OCI-M1 (cell line): ENCODE results near the gene ACTR8.

ENCODE experiments used
- DNase-seq: peaks from one replicate; lab custom pipeline; 2025; lab: John Stamatoyannopoulos, UW

ACTR8 gene

DNA sequence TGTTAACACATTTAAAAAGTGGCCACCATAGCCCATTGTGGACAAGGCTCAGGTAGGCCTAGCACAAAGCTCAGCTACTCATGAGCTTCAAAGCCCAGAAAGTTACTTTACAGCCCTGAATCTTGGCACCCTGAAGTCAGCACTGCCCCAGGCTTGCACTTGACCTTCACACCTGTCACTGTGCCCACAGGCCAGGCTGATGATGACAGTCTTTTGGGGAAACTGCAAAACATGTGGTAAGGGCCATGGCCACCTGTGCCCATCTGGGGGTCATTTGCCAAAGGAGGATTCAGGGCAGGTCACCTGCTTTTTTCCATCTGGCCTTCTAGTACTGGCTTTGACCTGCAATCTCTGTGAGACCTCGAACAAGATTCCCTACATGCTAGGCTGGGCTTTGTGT, 46.7 kb downstream of the ACTR8 start:
- no peak for DNase-seq

GRCh38 chr3:53834429-53835095, 47.4 kb downstream of the ACTR8 start:
- DNase-seq: no peak

GRCh38 chr3:53833700-53834099, 48.3 kb downstream of the ACTR8 start:
- DNase-seq: no peak

DNA sequence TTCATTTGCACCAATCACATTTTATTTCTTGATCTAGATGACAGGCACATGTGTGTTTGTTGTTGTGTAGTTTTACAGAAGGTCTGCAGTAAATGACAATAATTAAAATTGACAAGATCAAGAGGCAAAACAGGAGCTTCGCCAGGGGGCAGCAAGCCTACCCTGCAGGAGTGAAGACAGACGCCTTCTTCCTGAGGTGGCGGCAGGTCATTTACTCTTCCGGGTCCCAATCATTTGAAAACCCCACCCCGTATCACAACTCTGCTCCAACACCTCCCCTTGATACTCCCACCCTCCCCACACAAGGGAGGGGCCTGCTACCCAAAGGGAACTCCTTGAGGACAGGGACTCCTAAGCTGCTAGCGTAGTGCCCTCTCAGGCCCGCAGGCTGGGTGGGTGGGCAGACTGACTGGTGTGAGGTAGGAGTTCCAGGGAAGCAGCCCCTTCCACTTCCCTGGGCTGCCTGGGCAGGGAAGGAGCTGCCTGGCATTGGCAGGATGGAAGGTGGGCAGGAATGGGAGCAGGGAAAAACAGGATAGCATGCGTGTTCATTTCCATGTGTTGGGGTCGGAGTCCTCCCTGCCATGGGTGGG, 48.8 kb downstream of the ACTR8 start:
- DNase-seq: no peak

GRCh38 chr3:53830944-53831343, 51.0 kb downstream of the ACTR8 start:
- no peak for DNase-seq

GRCh38 chr3:53829605-53830004, 52.3 kb downstream of the ACTR8 start:
- no peak for DNase-seq

DNA sequence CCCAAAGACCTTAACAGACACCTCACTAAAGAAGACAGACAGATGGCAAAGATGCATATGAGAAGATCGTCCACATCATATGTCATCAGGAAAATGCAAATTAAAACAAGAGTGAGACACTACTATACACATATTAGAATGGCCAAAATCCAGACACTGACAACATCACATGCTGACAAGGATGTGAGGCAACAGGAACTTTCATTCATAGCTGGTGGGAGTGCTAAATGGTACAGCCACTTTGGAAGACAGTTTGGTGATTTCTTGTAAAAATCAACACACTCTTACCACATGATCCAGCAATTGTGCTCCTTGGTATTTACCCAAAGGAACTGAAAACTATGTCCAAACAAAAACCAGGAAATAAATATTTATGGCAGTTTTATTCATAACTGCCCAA, 53.4 kb downstream of the ACTR8 start:
- DNase-seq: no peak

GRCh38 chr3:53826048-53826447, 55.9 kb downstream of the ACTR8 start:
- DNase-seq: no peak

GRCh38 chr3:53824795-53825194, 57.2 kb downstream of the ACTR8 start:
- no peak for DNase-seq

DNA sequence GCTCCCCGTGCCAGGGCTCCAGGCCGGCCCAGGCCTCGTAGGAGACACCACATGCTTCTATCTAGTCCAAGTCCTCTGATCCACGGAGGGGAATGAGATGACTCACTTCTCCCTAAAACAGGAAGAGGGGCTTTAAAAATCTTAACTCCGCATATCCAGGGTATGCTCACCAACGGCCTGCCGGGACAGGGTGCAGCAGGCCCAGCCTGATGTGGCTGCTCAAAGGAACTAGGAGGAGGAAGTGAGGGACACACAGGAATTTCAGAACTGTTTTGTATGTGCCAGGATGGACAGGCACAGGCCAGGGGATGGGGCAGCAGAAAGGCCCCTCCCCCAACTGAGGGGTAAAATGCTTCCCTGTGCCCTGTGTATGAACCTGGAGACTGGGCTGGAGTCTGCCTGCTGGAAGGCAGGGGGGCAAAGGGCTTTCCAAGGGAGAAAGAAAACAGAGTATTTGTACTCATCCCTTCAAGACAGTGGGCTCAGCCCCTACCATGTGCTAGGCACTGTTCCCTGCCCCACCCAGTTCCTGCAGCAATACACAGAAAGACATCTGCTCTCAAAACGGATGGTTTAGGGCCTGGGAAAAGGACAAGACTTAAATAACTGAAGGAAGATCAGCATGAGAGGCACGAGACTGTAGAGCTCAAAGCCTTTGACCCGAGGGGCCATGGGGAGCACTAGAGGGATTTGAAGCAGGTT, 57.8 kb downstream of the ACTR8 start:
- DNase-seq: no peak

DNA sequence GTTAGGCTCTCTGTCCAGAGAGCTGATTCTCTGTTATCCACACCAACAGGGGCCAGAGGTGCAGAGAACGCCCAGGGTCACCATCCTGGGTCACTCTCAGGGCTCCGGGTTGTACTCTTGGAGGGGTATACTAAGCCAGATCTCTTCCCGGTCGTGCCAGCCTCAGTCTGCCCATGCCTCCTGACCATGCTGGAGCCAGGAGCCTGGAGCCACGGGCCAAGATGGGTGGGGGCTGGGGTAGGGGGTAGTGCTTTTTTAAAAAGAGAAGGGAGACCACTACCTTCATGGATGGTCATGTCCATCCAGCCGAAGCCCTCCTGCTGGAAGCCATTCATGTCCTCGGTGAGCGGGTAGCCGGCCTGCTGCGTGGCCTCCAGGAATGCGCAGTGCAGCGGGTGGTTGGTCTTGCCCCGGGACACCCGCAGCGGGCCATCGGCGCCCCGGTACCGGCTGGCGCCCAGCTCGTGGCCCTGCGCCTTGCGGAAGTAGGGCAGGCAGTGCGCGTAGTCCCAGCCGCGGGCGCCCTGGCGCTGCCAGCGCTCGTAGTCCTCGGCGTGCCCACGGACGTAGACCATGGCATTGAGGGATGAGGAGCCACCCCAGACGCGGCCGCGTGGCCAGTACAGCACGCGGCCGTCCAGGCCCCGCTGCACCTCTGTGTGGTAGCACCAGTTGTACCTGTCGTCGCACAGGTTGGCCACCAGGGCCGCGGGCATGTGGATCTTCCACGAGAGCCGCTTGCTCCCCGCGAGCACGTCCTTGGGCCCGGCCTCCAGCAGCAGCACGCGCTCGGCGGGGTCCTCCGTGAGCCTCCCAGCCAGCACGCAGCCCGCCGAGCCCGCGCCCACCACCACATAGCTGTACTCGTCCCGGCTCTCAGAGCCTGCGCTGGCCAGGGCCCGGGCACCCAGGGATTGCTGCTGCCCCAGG, 58.7 kb downstream of the ACTR8 start:
- no peak for DNase-seq

- DNase-seq: no peak
These were observed 59.6 kb downstream of the ACTR8 start for GRCh38 chr3:53822331-53822741.

DNA sequence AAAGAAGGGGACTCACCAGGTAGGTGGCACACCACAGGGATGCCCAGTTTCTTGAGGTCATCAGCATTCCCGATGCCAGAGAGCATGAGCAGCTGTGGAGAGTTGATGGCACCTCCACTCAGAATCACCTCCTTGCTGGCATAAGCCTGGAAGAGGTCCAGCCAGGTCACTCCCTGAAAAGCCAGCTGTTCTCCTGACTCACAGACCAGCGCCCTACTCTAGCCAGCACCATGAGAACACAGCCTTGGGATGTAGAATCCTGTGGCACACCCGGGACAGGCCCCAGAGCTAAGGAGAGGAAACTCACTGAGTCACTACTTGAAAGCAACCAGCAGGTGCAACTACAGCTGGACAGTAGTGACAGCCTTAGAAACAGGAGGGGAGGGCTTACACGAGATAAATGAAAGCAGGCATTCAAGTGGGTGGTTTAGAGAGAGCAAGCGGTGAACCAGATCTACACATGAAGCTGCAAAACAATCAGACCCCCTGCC, 60.3 kb downstream of the ACTR8 start:
- no peak for DNase-seq

DNA sequence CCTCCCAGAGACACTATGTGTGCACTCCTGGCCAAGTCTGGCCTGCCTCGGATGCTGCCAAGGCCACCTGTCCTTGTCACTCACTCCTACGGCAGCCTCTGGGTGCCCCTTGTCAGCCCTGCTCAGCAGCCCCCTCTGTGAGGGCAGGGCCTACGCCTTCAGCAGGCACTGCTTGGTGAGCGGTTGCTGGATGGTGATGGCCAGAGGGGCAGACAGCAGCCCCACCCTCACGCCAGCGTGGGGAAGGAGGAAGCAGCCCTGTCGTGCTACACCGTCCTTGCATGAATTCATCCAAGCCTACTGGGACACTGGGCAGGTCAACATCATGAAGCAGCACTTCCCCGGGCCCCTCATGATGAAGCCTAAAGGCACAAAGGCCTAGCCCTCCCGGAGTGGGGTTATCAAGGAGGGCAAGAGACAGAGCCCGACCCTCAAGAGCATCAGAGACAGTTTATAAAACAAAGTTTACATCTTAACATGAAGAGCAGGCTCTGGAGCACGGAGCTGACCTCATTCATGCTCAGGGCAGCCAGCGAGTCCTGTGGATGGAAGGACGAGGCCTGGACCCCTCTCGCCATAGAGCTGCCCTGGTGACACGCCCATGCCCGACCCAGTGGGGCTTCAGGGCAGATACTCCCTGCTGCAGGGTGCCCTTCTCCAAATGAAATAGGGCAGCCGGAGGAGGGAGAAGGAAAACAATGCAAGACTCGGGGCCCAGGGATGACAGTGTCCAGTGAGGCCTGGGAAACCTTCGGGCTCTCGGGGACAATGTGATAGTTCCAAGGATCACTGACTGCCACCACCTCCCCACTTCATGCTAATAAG, 61.0 kb downstream of the ACTR8 start:
- no peak for DNase-seq

GRCh38 chr3:53820084-53820483, 61.9 kb downstream of the ACTR8 start:
- no peak for DNase-seq

DNA sequence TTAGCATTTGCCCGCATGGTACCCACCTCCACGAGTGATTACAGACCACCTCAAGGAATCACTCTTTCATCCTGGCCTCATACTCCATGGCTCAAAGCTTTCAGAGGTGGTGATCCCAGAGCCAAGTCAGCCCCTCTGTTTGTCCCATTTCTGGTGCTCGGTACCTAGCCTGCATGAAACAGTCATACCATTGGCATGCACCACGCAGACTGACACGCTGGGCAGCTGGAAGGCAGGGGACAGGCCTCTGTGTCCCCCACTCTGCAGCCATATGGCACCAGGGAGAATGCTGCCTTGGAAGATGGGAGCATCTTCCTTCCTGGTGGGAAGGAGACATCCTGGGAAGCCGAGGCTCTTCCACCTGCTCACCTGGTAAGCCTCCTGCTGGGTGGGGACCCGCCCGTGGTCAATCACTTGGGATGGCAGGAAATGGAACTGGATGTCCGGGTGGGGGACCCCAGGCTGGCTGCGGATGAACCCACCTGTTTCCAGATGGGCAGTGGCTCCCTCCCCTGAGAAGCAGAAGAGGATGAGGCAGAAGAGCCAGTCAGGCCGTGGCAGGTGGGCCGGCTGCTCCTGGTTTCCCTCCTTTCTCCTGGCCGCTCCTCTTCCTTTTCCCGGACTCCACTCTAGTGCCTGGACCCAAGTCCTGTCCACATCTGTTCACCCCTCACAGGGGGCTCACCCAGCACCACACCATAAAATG, 62.6 kb downstream of the ACTR8 start:
- DNase-seq: no peak

GRCh38 chr3:53818221-53819162, 63.5 kb downstream of the ACTR8 start:
- DNase-seq: no peak

- no peak for DNase-seq
These were observed 64.1 kb downstream of the ACTR8 start for GRCh38 chr3:53817809-53818208.

DNA sequence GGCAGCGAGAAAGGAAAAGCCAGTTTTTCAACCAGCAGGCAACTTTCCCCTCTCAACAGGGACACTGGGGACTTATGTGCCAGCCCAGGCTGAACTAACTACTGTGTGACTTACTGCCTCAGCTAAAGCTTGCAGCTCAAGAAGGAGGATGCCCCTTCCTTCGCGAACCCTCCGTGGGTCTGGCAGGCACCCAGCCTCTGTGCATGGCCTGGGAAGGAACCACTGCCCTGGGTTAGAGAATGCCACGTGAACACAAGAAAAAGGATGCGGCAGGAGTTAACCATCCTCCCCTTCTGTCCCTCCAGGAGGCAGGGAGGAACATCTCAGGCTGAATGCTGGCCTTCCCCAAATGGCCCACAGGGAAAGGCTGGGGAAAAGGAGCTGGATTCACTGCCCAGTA, 64.7 kb downstream of the ACTR8 start:
- no peak for DNase-seq
